ENCODE results near the gene CCDC12. TPM values are rescaled to one million over a fixed set of nuclear protein-coding genes. Genes with fewer than 3 reads are reported as not detected.

The CCDC12 gene
- total and polyA plus RNA-seq, 9 of the 15 experiments (the other 6 are each of a cell fraction or from before 2014, with no cell fraction given) = 8.9 to 201 (median 86.9) TPM

GRCh38 chr3:46935168-46935858 lies 41.2 kb downstream of the CCDC12 start (continued):
- peak; percentile 88 for TF ChIP-seq ZNF589 (CRISPR knock-in tag; IDR thresholded peaks at IDR 0.05; ENCODE audit: low read depth)
- no peak for TF ChIP-seq ZBED1 (IDR thresholded peaks at IDR 0.05)
- TF ChIP-seq ZNF76 (CRISPR knock-in tag; IDR thresholded peaks at IDR 0.05; ENCODE audit: borderline replicate concordance) = no peak
- TF ChIP-seq MTA1 (IDR thresholded peaks at IDR 0.05; ENCODE audit: borderline replicate concordance) = peak; percentile 75
- no peak for TF ChIP-seq TRIM25 (IDR thresholded peaks at IDR 0.05; ENCODE audit: borderline replicate concordance)
- peak; percentile 97 for TF ChIP-seq MYNN (IDR thresholded peaks at IDR 0.05)
- TF ChIP-seq MYNN (CRISPR knock-in tag; IDR thresholded peaks at IDR 0.05) = no peak
- TF ChIP-seq HDAC3 (IDR thresholded peaks at IDR 0.05; ENCODE audit: borderline replicate concordance, partially characterized antibody) = no peak
- peak; percentile 35; the same call in 1 of the 2 replicates for TF ChIP-seq MAFK (IDR thresholded peaks at IDR 0.05; ENCODE audit: low read length)
- 0 out of 4 replicates have a peak, but pooled peaks of 1 of the 2 experiments have one; percentile 10 for TF ChIP-seq KDM1A (IDR thresholded peaks at IDR 0.05)
- TF ChIP-seq CREM (IDR thresholded peaks at IDR 0.05; ENCODE audit: low read depth) = peak; percentile 46; the same call in 1 of the 2 replicates
- no peak for TF ChIP-seq AFF1 (IDR thresholded peaks at IDR 0.05; ENCODE audit: low read depth in 1 of 2, partially characterized antibody in 2 of 2)
- TF ChIP-seq MXI1 (IDR thresholded peaks at IDR 0.05; ENCODE audit: low read depth, low read length) = no peak
- TF ChIP-seq, protein P1, sequence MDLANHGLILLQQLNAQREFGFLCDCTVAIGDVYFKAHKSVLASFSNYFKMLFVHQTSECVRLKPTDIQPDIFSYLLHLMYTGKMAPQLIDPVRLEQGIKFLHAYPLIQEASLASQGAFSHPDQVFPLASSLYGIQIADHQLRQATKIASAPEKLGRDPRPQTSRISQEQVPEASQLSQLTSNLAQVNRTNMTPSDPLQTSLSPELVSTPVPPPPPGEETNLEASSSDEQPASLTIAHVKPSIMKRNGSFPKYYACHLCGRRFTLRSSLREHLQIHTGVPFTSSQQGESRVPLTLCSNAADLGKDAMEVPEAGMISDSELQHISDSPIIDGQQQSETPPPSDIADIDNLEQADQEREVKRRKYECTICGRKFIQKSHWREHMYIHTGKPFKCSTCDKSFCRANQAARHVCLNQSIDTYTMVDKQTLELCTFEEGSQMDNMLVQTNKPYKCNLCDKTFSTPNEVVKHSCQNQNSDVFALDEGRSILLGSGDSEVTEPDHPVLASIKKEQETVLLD (IDR thresholded peaks at IDR 0.05) = peak; percentile 73; the same call in 1 of the 2 replicates
- TF ChIP-seq POLR3A (IDR thresholded peaks at IDR 0.05; ENCODE audit: borderline replicate concordance, extremely low read depth, insufficient read depth, insufficient read length) = no peak
- TF ChIP-seq THRB (CRISPR knock-in tag; conservative IDR thresholded peaks at IDR 0.05) = peak; percentile 76; the same call in 1 of the 2 replicates
- peak; percentile 36; the same call in 1 of the 2 replicates for TF ChIP-seq BACH1 (tag; IDR thresholded peaks at IDR 0.05)
- 0 out of 2 replicates have a peak, but pooled peaks have one; percentile 36 for TF ChIP-seq ELF4 (CRISPR knock-in tag; IDR thresholded peaks at IDR 0.05)
